Liver (tissue), 9 donors: ENCODE results near the gene KCNIP4. TPM values are rescaled to one million over a fixed set of nuclear protein-coding genes. Genes with fewer than 3 reads are reported as not detected.

Experiments used
- DNase-seq: peaks from one replicate; pipeline ENCODE4 v3.0.0-alpha.2; 2017; ENCODE audit warnings: low spot score
- H3K27ac ChIP-seq, 2 donors: one replicate each; pipeline ENCODE4 v1.7.0; 2013; ENCODE audit warnings: inconsistent platforms in 2 of 2, low read length in 2 of 2, control low read depth in 1 of 2, low read depth in 1 of 2, mild to moderate bottlenecking in 1 of 2
- H3K27me3 ChIP-seq, 4 donors: one replicate each; pipeline versions ENCODE4 v1.6.1 to v1.7.0; 2013; ENCODE audit warnings: low read length in 3 of 4, inconsistent platforms in 1 of 4, mild to moderate bottlenecking in 1 of 4, moderate library complexity in 1 of 4; ENCODE audit not compliant: control insufficient read depth in 4 of 4, insufficient read depth in 4 of 4
- H3K36me3 ChIP-seq, 4 donors: one replicate each; pipeline versions ENCODE4 v1.6.1 to v1.7.0; 2013; ENCODE audit warnings: low read length in 3 of 4, mild to moderate bottlenecking in 3 of 4, low read depth in 1 of 4, moderate library complexity in 1 of 4; ENCODE audit not compliant: control insufficient read depth in 4 of 4, insufficient read depth in 3 of 4
- H3K4me1 ChIP-seq, 4 donors: one replicate each; pipeline versions ENCODE4 v1.6.1 to v1.7.0; 2013; ENCODE audit warnings: low read length in 3 of 4, mild to moderate bottlenecking in 3 of 4, moderate library complexity in 1 of 4; ENCODE audit not compliant: control insufficient read depth in 4 of 4, insufficient read depth in 4 of 4
- H3K4me3 ChIP-seq, 3 donors: one replicate each; pipeline versions ENCODE4 v1.6.1 to v1.7.0; 2013; ENCODE audit warnings: low read length in 3 of 3, control low read depth in 1 of 3, low read depth in 1 of 3, mild to moderate bottlenecking in 1 of 3
- H3K9ac ChIP-seq, 2 donors: one replicate each; pipeline ENCODE4 v1.7.0; 2013; ENCODE audit warnings: low read length in 2 of 2, mild to moderate bottlenecking in 2 of 2, moderate library complexity in 2 of 2, control low read depth in 1 of 2, low read depth in 1 of 2
- H3K9me3 ChIP-seq, 4 donors: one replicate each; pipeline versions ENCODE4 v1.6.1 to v1.7.0; 2013; ENCODE audit warnings: low read length in 3 of 4; ENCODE audit not compliant: control insufficient read depth in 4 of 4
- EGR1 ChIP-seq, 2 donors: IDR thresholded peaks; 2 replicates each; pipeline ENCODE4 v1.6.1; 2016 to 2018; ENCODE audit warnings: antibody characterized with exemption in 2 of 2, low read depth in 2 of 2
- FOXA1 ChIP-seq: IDR thresholded peaks from 2 replicates; pipeline ENCODE4 v1.6.1; 2016; ENCODE audit warnings: antibody characterized with exemption
- FOXA2 ChIP-seq: IDR thresholded peaks from 2 replicates; pipeline ENCODE4 v1.6.1; 2016; ENCODE audit warnings: antibody characterized with exemption
- GABPA ChIP-seq, 2 donors: IDR thresholded peaks in 1 of 2; conservative IDR thresholded peaks in 1 of 2; 2 replicates each; pipeline ENCODE4 v1.6.1; 2016; ENCODE audit warnings: antibody characterized with exemption in 2 of 2, mild to moderate bottlenecking in 1 of 2, moderate library complexity in 1 of 2
- HNF4A ChIP-seq, 2 donors: conservative IDR thresholded peaks; 2 replicates each; pipeline ENCODE4 v1.6.1; 2016; ENCODE audit warnings: antibody characterized with exemption in 2 of 2, mild to moderate bottlenecking in 2 of 2
- HNF4G ChIP-seq: IDR thresholded peaks from 2 replicates; pipeline ENCODE4 v1.6.1; 2016; ENCODE audit warnings: antibody characterized with exemption
- JUND ChIP-seq, 2 donors: IDR thresholded peaks; 2 replicates each; pipeline ENCODE4 v1.6.1; 2016; ENCODE audit warnings: antibody characterized with exemption in 2 of 2
- NR2F2 ChIP-seq: IDR thresholded peaks from 2 replicates; pipeline ENCODE4 v1.6.1; 2016; ENCODE audit warnings: antibody characterized with exemption
- RAD21 ChIP-seq, 2 donors: IDR thresholded peaks; 2 replicates each; pipeline ENCODE4 v1.6.1; 2016; ENCODE audit warnings: antibody characterized with exemption in 2 of 2, mild to moderate bottlenecking in 2 of 2
- RXRA ChIP-seq, 2 donors: IDR thresholded peaks; 2 replicates each; pipeline ENCODE4 v1.6.1; 2017 to 2018; ENCODE audit warnings: antibody characterized with exemption in 2 of 2, mild to moderate bottlenecking in 1 of 2
- SP1 ChIP-seq: IDR thresholded peaks from 2 replicates; pipeline ENCODE4 v1.6.1; 2018; ENCODE audit warnings: antibody characterized with exemption, mild to moderate bottlenecking
- TAF1 ChIP-seq: conservative IDR thresholded peaks from 2 replicates; pipeline ENCODE4 v1.6.1; 2016; ENCODE audit warnings: antibody characterized with exemption, mild to moderate bottlenecking
- YY1 ChIP-seq: IDR thresholded peaks from 2 replicates; pipeline ENCODE4 v1.6.1; 2016; ENCODE audit warnings: antibody characterized with exemption, mild to moderate bottlenecking
- ZBTB33 ChIP-seq: IDR thresholded peaks from 2 replicates; pipeline ENCODE4 v1.6.1; 2016; ENCODE audit warnings: antibody characterized with exemption
- WGBS: extraction: QIAGEN DNeasy Blood & Tissue Kit; methylation state at CpG from one replicate; pipeline ENCODE4 v1.1.7; 2013; 5-methylcytosine and 5-hydroxymethylcytosine counted together
- polyA plus RNA-seq, 2 donors: library from polyadenylated mRNA; stranded (reverse) in 1 of 2; unstranded in 1 of 2; fragments of 200-250 nt in 1 of 2; fragments of >200 nt in 1 of 2; fragmentation: Nextera tagmentation in 1 of 2; extraction: Ambion mirVana in 1 of 2; gene quantifications; one replicate each; pipeline versions ENCODE4 v1.2.1 to v1.2.3, GENCODE V29; 2013 to 2015
- total RNA-seq, 2 donors: library from RNA; depleted of rRNA; stranded (reverse); fragments of >200 nt; gene quantifications; one replicate each; pipeline ENCODE4 v1.2.3, GENCODE V29; 2014
- TF ChIP-seq, protein P1 (sequence below): IDR thresholded peaks from 2 replicates; pipeline ENCODE4 v1.6.1; 2016; ENCODE audit warnings: antibody characterized with exemption
- TF ChIP-seq, protein P2 (sequence below): IDR thresholded peaks from 2 replicates; pipeline ENCODE4 v1.6.1; 2016; ENCODE audit warnings: antibody characterized with exemption, mild to moderate bottlenecking
- TF ChIP-seq, protein P3 (sequence below): fragments of 150-350 bp; IDR thresholded peaks from 2 replicates; pipeline ENCODE4 v1.5.1; 2017; ENCODE audit warnings: improper control_type of control experiment, low read depth, low read length; ENCODE audit not compliant: missing input control
- TF ChIP-seq, protein P4 (sequence below): IDR thresholded peaks from 2 replicates; pipeline ENCODE4 v1.6.1; 2016; ENCODE audit warnings: antibody characterized with exemption
- donor health status: healthy.
- donor health status: healthy.
- donor health status: healthy.
- donor health status: healthy.
- donor health status: healthy.

KCNIP4 gene
- total and polyA plus RNA-seq, 4 donors, result 0.08 to 0.14 TPM; not detected in 2

DNA sequence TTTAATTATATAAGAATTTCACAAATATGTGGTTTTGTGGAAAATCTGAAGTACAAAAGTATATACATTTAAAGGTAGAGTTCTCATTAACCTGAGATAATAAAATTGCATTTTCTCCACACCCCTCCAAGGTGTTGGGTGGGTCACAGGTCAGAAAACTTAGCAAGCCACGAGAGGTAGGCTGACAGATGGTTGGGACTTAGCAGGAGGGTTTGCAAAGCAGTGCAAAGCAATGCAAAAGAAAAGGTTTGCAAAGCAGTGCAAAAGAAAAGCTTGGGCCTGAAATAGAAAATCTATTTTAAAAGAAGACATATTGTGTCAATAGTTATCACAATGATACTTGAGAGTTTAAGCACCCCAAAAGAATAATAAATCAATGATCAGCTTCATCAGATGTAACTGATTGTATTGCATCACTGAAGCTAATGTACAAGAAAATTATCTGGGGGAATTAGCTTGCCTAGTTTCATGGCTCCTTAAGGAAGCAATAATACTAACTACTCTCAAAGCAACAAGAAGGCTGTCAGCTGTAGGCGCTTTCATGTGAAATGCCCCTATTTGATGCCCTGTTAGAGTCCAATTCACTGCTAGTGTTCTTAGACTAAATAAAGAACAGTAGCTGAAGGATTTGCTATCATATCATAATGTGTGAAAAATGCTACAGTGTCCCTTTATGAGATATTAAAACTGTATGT is 319.5 kb downstream of the KCNIP4 start:
- H3K36me3 ChIP-seq, result no peaks in the 10 kb centered on the region
- no peaks in the 10 kb centered on the region for H3K9me3 ChIP-seq
- 34% methylated on average over 2 of the region's 2 CpGs for WGBS
- no peak for DNase-seq
- H3K4me1 ChIP-seq, result no peaks in the 10 kb centered on the region
- H3K27ac ChIP-seq, result no peak overlapping the region
- no peak overlapping the region for H3K9ac ChIP-seq
- no peaks in the 10 kb centered on the region for H3K27me3 ChIP-seq
- TF ChIP-seq, protein P1, sequence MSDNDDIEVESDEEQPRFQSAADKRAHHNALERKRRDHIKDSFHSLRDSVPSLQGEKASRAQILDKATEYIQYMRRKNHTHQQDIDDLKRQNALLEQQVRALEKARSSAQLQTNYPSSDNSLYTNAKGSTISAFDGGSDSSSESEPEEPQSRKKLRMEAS, result no peak
- TF ChIP-seq HNF4A (conservative IDR thresholded peaks at IDR 0.05) (no peak), RXRA (IDR thresholded peaks at IDR 0.05) (no peak), HNF4G (no peak), ZBTB33 (no peak), YY1 (no peak), FOXA1 (no peak), RAD21 (IDR thresholded peaks at IDR 0.05) (no peak), EGR1 (IDR thresholded peaks at IDR 0.05; ENCODE audit: low read depth in 2 of 2) (no peak), NR2F2 (no peak), TAF1 (no peak), SP1 (no peak), JUND (IDR thresholded peaks at IDR 0.05) (no peak), GABPA (IDR thresholded peaks at IDR 0.05 in 1 of 2, conservative IDR thresholded peaks at IDR 0.05 in 1 of 2) (no peak), FOXA2 (no peak)
- TF ChIP-seq, protein P2, sequence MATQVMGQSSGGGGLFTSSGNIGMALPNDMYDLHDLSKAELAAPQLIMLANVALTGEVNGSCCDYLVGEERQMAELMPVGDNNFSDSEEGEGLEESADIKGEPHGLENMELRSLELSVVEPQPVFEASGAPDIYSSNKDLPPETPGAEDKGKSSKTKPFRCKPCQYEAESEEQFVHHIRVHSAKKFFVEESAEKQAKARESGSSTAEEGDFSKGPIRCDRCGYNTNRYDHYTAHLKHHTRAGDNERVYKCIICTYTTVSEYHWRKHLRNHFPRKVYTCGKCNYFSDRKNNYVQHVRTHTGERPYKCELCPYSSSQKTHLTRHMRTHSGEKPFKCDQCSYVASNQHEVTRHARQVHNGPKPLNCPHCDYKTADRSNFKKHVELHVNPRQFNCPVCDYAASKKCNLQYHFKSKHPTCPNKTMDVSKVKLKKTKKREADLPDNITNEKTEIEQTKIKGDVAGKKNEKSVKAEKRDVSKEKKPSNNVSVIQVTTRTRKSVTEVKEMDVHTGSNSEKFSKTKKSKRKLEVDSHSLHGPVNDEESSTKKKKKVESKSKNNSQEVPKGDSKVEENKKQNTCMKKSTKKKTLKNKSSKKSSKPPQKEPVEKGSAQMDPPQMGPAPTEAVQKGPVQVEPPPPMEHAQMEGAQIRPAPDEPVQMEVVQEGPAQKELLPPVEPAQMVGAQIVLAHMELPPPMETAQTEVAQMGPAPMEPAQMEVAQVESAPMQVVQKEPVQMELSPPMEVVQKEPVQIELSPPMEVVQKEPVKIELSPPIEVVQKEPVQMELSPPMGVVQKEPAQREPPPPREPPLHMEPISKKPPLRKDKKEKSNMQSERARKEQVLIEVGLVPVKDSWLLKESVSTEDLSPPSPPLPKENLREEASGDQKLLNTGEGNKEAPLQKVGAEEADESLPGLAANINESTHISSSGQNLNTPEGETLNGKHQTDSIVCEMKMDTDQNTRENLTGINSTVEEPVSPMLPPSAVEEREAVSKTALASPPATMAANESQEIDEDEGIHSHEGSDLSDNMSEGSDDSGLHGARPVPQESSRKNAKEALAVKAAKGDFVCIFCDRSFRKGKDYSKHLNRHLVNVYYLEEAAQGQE, result no peak
- TF ChIP-seq, protein P3, sequence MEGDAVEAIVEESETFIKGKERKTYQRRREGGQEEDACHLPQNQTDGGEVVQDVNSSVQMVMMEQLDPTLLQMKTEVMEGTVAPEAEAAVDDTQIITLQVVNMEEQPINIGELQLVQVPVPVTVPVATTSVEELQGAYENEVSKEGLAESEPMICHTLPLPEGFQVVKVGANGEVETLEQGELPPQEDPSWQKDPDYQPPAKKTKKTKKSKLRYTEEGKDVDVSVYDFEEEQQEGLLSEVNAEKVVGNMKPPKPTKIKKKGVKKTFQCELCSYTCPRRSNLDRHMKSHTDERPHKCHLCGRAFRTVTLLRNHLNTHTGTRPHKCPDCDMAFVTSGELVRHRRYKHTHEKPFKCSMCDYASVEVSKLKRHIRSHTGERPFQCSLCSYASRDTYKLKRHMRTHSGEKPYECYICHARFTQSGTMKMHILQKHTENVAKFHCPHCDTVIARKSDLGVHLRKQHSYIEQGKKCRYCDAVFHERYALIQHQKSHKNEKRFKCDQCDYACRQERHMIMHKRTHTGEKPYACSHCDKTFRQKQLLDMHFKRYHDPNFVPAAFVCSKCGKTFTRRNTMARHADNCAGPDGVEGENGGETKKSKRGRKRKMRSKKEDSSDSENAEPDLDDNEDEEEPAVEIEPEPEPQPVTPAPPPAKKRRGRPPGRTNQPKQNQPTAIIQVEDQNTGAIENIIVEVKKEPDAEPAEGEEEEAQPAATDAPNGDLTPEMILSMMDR, result no peak
- TF ChIP-seq, protein P4, sequence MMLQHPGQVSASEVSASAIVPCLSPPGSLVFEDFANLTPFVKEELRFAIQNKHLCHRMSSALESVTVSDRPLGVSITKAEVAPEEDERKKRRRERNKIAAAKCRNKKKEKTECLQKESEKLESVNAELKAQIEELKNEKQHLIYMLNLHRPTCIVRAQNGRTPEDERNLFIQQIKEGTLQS, result no peak
- no peak overlapping the region for H3K4me3 ChIP-seq
